Sigmoid colon (tissue), 4 donors: ENCODE data around the gene PDE4D.

ENCODE experiments used
- CTCF ChIP-seq, 4 experiments: fragments of 450-650 bp in 3 of 4; fragments of 200-600 bp in 1 of 4; IDR thresholded peaks; one replicate each; pipeline ENCODE4 v1.5.1; 2016 to 2019; ENCODE audit warnings: antibody characterized with exemption in 4 of 4, mild to moderate bottlenecking in 3 of 4, moderate library complexity in 2 of 4
- EP300 ChIP-seq, 4 donors: sonication (generic); formaldehyde crosslinking; IDR thresholded peaks; one replicate each; pipeline ENCODE4 v1.6.1; 2017; ENCODE audit warnings: antibody characterized with exemption in 4 of 4

- TF ChIP-seq CTCF (IDR thresholded peaks at IDR 0.05), result no peak
- TF ChIP-seq EP300 (IDR thresholded peaks at IDR 0.05), result no peak
Measured at GRCh38 chr5:59257488-59258400, 635.8 kb downstream of the PDE4D start.
